Panc1 (cell line): ENCODE data around the gene OR2H1. TPM values are rescaled to one million over a fixed set of nuclear protein-coding genes. Genes with fewer than 3 reads are reported as not detected.

Source experiments
- ATAC-seq: fragments of 200-7000 bp; cut with Tn5 transposase; 2 replicates; pipeline ENCODE4 v1.9.1; 2020; ENCODE audit warnings: mild to moderate bottlenecking, moderate library complexity
- BruUV-seq: library from RNA; stranded (reverse); fragments of 400-500 nt; replicated peaks from 2 replicates; lab custom pipeline; 2021; lab: Mats Ljungman, UMichigan
- CTCF ChIA-PET: fragments of 300-600 bp; sonication (Branson Sonifier 250); formaldehyde crosslinking; loops from one replicate; lab custom pipeline; 2022; ENCODE audit warnings: antibody characterized with exemption; lab: Charles Lee
- POLR2A ChIA-PET: fragments of 300-600 bp; sonication (Branson Sonifier 250); formaldehyde crosslinking; loops from one replicate; lab custom pipeline; 2022; ENCODE audit warnings: antibody characterized with exemption; lab: Charles Lee
- DNase-seq: peaks from one replicate; pipeline ENCODE4 v3.0.0-alpha.2; 2010; ENCODE audit warnings: low read depth, low spot score
- H3K27ac ChIP-seq: 2 replicates; pipeline ENCODE4 v1.5.1; 2011; ENCODE audit warnings: mild to moderate bottlenecking, low read length, inconsistent platforms
- H3K27me3 ChIP-seq: fragments of 200-500 bp; sonication (Bioruptor generic); 2 replicates; pipeline ENCODE4 v1.6.0; 2014; ENCODE audit warnings: low read length, inconsistent platforms; ENCODE audit not compliant: control insufficient read depth, insufficient read depth
- H3K36me3 ChIP-seq: fragments of 200-500 bp; sonication (Bioruptor generic); 2 replicates; pipeline ENCODE4 v1.5.1; 2014; ENCODE audit warnings: inconsistent platforms, mild to moderate bottlenecking, low read length, moderate library complexity; ENCODE audit not compliant: control insufficient read depth, insufficient read depth
- H3K4me1 ChIP-seq: 2 replicates; pipeline ENCODE4 v1.5.1; 2011; ENCODE audit warnings: inconsistent platforms, mild to moderate bottlenecking, low read length, moderate library complexity; ENCODE audit not compliant: control insufficient read depth, insufficient read depth
- H3K4me3 ChIP-seq, 2 experiments: 2 replicates each; pipeline ENCODE4 v1.5.1; 2011 to 2012; ENCODE audit warnings: low read depth in 2 of 2, low read length in 2 of 2, mild to moderate bottlenecking in 2 of 2, inconsistent platforms in 1 of 2, moderate library complexity in 1 of 2
- H3K9me3 ChIP-seq: fragments of 200-500 bp; sonication (Bioruptor generic); 2 replicates; pipeline ENCODE4 v1.5.1; 2014; ENCODE audit warnings: low read depth, mild to moderate bottlenecking, inconsistent platforms, low read length, moderate library complexity; ENCODE audit not compliant: control insufficient read depth, insufficient read depth
- CTCF ChIP-seq: fragments of 450-650 bp; IDR thresholded peaks from 2 replicates; pipeline ENCODE4 v1.5.1; 2017; ENCODE audit warnings: mild to moderate bottlenecking
- POLR2AphosphoS5 ChIP-seq: IDR thresholded peaks from 2 replicates; pipeline ENCODE4 v1.6.1; 2012; ENCODE audit warnings: mild to moderate bottlenecking, low read depth, low read length, moderate library complexity
- REST ChIP-seq, 2 experiments: IDR thresholded peaks; 2 replicates each; pipeline ENCODE4 v1.6.1; 2011 to 2012; ENCODE audit warnings: low read depth in 2 of 2, control low read depth in 1 of 2, low read length in 1 of 2, mild to moderate bottlenecking in 1 of 2, moderate library complexity in 1 of 2; ENCODE audit not compliant: insufficient read depth in 1 of 2
- SIN3A ChIP-seq: IDR thresholded peaks from 2 replicates; pipeline ENCODE4 v1.6.1; 2012; ENCODE audit warnings: low read depth, mild to moderate bottlenecking, low read length, moderate library complexity, borderline replicate concordance; ENCODE audit not compliant: insufficient read depth
- TCF7L2 ChIP-seq: IDR thresholded peaks from 2 replicates; pipeline ENCODE4 v1.6.1; 2011; ENCODE audit warnings: mild to moderate bottlenecking, low read depth, low read length, inconsistent platforms
- in situ Hi-C: cut with HindIII; loops from 2 replicates; pipeline ENCODE4 v1.10.0; 2016; ENCODE audit warnings: low sequenced_read_pairs, low pct_unique_long_range_greater_than_20kb
- intact Hi-C: fragments of 100-400 bp; cut with micrococcal nuclease; formaldehyde crosslinking; loops from one replicate; pipeline ENCODE4 v1.10.0; 2022; ENCODE audit not compliant: unreplicated experiment
- total RNA-seq: library from RNA; stranded (reverse); gene quantifications from one replicate; pipeline ENCODE4 v1.2.1, GENCODE V29; 2021; ENCODE audit not compliant: unreplicated experiment

The OR2H1 gene
- total RNA-seq, 1 experiment from 2014 or later, result not detected

GRCh38 chr6:29509711-29510110 is 52.8 kb downstream of the OR2H1 start:
- H3K4me1 ChIP-seq, result no peaks in the 10 kb centered on the region
- ATAC-seq (no peak), DNase-seq (no peak)
- H3K36me3 ChIP-seq, result no peaks in the 10 kb centered on the region
- no peak overlapping the region for H3K27ac ChIP-seq
- CTCF ChIA-PET, result no interaction called here
- no peaks in the 10 kb centered on the region for H3K9me3 ChIP-seq
- no peak for TF ChIP-seq POLR2AphosphoS5
- TF ChIP-seq REST (IDR thresholded peaks at IDR 0.05; ENCODE audit: insufficient read depth in 1 of 2, low read depth in 2 of 2, low read length in 1 of 2), result no peak
- no peak for TF ChIP-seq TCF7L2
- no peak for TF ChIP-seq CTCF
- TF ChIP-seq SIN3A, result no peak
- in situ Hi-C loops, result no loop called here
- no TSS peak for BruUV-seq
- POLR2A ChIA-PET, result no interaction called here
- intact Hi-C loops, result no loop called here
- H3K4me3 ChIP-seq, result no peak overlapping the region
- H3K27me3 ChIP-seq, result no peaks in the 10 kb centered on the region; the same call in none of the 2 replicates

GRCh38 chr6:29510202-29510601 is 53.2 kb downstream of the OR2H1 start:
- Histone ChIP-seq H3K27ac (no peak overlapping the region), H3K9me3 (no peaks in the 10 kb centered on the region), H3K36me3 (no peaks in the 10 kb centered on the region), H3K4me1 (no peaks in the 10 kb centered on the region), H3K4me3 (no peak overlapping the region), H3K27me3 (no peaks in the 10 kb centered on the region; the same call in none of the 2 replicates)
- in situ Hi-C loops, result no loop called here
- no peak for TF ChIP-seq CTCF
- TF ChIP-seq POLR2AphosphoS5, result no peak
- TF ChIP-seq SIN3A, result no peak
- TF ChIP-seq REST (IDR thresholded peaks at IDR 0.05; ENCODE audit: insufficient read depth in 1 of 2, low read depth in 2 of 2, low read length in 1 of 2), result no peak
- no peak for TF ChIP-seq TCF7L2
- no TSS peak for BruUV-seq
- ATAC-seq, result no peak
- intact Hi-C loops, result no loop called here
- no peak for DNase-seq
- CTCF ChIA-PET, result no interaction called here
- POLR2A ChIA-PET, result no interaction called here
